GM21381 (cell line): ENCODE measurements around the gene CNTLN.
"Not testable (repeated sequence)": the region's sequence is repeated elsewhere in the genome, so short reads cannot be mapped to it uniquely, and the experiment has no call there.

Experiments used
- ATAC-seq: cut with Tn5 transposase; IDR thresholded peaks from one replicate; pipeline ENCODE4 v1.9.1; 2021; ENCODE audit warnings: mild to moderate bottlenecking, moderate library complexity; ENCODE audit not compliant: unreplicated experiment

Gene CNTLN

DNA sequence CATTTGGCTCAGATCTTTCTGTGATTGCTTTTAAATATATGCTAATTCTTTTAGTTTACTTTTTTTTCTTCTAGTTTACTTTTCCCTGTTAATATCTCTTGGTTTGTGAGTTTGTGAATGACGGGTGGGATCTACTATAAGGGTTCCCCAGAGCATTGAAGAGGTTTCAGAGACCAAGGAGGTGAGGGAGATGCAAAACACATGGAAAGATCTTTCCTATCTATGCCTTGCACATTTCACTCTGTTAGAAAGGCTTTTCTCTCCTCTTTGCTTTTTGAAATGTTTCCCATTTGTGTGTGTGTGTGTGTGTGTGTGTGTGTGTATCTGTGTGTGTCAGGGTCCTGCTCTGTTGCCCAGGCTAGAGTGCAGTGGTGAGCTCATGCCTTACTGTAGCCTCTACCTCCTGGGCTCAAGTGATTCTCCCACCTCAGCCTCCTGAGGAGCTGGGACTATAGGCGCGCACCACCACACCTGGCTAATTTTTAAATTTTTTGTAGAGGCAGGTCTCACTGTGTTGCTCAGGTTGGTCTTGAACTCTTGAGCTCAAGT is 50.7 kb downstream of the CNTLN start:
- no peak for ATAC-seq

DNA sequence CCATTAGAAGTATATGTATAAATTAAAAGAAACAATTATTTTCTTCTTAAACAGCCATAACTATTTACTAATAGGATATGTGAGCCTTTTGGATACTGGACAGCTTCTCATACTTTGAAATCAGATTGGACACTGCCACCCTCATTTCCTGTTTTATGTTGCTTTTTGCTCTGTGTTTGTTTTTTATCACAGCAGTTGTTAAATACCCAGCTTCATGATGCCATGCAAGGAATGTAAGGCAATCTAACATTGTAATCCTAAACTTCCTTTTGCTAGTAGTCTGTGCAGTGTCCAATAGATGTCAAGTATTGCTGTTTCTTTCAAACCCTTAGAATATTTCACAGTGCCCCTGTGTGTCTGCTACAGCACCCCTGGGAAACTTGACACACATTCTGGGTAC is 56.2 kb downstream of the CNTLN start:
- no peak for ATAC-seq

DNA sequence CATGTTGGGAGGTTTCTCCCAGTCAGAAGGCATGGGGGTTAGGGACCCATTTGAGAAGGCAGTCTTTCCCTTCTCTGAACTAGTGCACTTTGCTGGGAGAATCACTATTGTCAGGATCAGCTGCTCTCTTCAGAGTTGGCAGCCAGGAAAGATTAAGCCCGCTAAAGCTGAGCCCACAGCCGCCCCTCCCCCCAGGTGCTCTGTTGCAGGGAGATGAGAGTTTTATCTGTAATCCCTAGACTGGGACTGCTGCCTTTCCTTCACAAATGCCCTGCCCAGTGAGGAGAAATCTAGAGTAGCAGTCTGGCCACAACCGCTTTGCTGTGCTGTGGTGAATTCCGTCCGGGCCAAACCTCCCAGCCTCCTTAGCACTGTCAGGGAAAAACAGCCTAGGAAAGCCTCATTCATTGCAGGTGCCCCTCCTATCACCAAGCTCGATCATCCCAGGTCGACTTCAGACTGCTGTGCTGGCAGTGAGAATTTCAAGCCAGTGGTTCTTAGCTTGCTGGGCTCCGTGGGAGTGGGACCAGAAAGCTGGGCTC is 69.8 kb downstream of the CNTLN start:
- no peak for ATAC-seq

- ATAC-seq, result no peak
These were observed 81.2 kb downstream of the CNTLN start for GRCh38 chr9:17216011-17216410.

GRCh38 chr9:17216646-17217045 is 81.8 kb downstream of the CNTLN start:
- no peak for ATAC-seq

DNA sequence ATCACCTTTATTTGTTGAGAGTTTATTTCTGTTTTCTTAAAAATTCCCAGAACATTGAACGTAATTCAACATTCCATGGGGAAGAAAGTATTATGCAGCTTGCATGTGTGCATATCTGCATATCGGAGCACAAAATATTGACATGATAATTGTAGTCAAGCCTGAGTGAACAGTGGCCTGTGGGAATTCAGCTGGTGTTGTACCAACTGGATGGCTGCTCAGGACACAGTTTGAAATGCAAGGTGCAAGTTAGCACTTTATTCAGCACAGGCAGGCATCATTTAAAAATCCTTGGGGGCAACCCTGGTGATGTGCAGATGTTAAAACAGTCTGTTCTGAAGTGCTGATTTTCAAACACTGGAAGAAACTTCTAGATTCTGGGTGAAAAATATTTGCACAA is 82.4 kb downstream of the CNTLN start:
- no peak for ATAC-seq

DNA sequence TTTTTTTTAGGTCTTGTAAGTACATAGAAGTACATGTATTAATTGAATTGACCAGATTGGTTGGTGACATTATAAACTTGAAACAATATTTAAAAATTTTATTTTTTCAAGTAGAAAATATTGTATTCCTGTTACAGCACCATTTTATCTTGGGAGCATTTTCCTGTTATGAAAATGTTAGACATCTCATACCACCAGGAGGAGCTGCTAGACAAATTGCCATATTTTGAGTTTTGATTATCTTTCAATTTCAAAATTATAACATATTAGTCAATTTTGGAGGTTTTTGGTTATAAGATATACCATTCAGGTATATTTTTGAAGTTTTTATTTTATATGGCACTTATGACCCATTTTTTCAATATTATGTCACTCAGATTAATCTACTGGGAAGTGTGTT is 84.4 kb downstream of the CNTLN start:
- no peak for ATAC-seq

DNA sequence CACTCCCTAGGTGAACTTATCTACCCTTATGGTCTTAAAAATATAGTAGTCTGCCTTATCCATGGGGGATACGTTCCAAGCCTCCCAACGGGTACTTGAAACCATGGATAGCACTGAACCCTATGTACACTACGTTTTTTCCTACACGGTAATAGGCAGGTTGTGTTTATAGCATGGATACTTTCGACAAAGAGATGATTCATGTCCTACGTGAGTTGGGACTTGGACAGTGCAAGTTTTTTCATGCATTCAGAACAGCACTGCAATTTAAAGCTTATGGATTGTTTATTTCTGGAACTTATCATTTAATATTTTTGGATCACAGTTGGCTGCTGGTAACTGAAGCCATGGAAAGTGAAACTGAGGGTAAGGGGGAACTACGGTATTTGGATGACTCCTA is 88.1 kb downstream of the CNTLN start:
- ATAC-seq, result no peak

DNA sequence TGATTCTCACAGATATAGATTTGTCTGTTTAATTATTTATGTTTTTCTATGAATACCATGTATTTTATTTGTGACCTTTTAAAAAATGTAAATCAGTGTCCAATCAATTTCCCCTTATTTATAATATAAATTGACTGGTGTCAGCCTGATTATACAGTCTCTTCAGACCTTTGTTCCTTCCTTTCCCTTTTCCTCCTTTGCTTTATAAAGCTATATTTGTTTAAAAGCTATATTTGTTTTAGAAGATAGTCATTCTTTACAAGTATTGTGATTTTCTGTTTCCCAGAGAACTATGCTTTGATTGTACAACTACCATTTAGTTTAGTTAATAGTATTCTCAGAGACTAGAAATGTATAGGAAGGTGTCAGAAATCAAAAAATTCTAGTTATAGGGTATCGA is 90.6 kb downstream of the CNTLN start:
- ATAC-seq, result no peak

DNA sequence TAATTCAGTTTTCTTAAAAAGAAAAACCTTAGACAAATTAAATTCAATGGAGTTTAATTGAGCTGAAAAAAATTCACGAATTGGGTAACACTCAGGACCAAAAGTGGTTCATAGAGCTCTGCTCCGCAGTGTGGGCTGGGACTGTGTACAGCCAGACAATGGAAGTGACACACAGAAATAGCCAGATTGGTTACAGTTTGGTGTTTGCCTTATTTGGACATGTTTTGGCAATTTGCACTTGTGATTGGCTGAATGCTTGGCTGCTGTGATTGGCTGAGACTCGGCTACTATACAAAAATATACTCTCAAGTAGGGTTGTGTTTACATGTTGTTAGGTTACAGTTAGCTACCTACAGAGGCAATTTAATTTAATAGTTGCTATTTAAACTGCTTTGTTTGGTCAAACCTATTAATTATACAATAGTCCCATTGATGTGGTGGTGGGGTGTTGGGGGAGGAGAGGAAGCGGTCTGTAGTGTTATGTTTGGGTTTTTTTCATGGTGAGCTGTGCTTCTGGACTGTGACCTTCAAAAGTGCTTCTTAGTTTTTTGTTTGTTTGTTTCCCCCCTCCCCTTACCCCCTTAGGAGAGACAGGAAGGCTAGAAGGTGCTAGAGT is 95.2 kb downstream of the CNTLN start:
- no peak for ATAC-seq

- ATAC-seq, result no peak
These were observed 95.8 kb downstream of the CNTLN start for GRCh38 chr9:17230646-17231045.

DNA sequence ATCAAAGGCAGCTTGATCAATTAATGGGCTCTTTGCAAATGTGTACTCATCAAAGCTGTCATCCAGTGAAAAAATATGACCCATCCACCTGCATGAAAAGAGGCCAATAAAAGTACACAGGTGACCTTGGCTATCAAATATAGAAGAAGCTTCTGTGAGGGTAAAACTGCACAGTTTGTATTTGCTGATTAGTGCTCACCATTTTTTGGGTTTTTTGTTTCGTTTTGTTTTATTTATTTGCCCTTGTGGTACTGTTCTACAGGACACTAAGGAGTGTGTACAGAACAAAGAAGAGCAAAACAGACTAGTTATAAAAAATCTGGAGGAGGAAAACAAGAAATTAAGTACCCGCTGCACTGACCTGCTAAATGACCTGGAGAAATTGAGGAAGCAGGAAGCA is 101.3 kb downstream of the CNTLN start:
- no peak for ATAC-seq

GRCh38 chr9:17246770-17247169 is 111.9 kb downstream of the CNTLN start:
- ATAC-seq, result no peak

- ATAC-seq, result no peak
These were observed 116.3 kb downstream of the CNTLN start for GRCh38 chr9:17251100-17251499.

DNA sequence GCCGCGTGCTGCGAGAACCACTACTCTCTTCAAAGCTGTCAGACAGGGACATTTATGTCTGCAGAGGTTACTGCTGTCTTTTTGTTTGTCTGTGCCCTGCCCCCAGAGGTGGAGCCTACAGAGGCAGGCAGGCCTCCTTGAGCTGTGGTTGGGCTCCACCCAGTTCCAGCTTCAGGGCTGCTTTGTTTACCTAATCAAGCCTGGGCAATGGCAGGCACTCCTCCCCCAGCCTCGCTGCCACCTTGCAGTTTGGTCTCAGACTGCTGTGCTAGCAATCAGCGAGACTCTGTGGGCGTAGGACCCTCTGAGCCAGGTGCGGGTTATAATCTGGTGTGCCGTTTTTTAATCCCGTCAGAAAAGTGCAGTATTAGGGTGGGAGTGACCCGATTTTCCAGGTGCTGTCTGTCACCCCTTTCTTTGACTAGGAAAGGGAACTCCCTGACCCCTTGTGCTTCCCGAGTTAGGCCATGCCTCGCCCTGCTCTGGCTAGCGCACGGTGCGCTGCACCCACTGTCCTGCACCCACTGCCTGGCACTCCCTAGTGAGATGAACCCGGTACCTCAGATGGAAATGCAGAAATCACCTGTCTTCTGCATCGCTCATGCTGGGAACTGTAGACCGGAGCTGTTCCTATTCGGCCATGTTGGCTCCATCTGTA is 133.8 kb downstream of the CNTLN start:
- ATAC-seq, result not testable (repeated sequence)

DNA sequence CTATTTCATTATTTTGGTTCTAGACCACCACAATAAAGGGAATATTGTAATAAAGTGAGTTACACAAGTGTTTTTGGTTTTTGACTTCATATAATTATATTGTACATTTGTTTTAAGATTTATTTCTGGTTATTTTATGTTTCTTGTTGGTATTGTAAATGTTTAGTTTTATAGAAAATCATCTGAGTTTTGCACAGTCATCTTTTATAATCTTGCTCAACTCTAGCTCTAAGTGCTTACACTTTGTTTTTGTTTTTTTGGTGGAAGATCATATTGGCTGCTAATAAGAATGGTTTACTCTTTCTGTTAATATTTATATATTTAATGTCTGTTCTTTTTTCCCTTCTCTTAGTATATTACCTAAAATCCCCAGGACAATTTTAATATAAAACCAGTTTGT is 135.0 kb downstream of the CNTLN start:
- no peak for ATAC-seq

DNA sequence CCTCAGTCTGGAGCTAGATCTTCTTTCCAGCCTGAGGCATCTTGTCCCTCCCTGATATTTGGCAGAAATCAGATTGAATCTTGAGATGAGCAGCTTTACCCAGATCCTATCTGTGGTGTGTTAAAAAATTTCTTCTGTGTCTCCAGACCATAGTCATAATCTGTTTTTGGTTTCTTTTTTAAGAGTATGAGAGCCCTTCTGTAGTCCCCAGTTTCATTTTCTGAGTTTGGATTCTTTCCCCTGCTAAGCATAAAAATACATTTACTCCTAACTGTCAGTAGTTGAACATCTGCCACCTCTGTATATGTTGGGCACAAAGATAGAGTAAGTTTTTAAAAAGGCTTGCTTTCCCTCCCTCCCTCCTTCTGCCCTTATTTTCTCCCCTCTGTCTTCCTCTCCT is 137.7 kb downstream of the CNTLN start:
- no peak for ATAC-seq

DNA sequence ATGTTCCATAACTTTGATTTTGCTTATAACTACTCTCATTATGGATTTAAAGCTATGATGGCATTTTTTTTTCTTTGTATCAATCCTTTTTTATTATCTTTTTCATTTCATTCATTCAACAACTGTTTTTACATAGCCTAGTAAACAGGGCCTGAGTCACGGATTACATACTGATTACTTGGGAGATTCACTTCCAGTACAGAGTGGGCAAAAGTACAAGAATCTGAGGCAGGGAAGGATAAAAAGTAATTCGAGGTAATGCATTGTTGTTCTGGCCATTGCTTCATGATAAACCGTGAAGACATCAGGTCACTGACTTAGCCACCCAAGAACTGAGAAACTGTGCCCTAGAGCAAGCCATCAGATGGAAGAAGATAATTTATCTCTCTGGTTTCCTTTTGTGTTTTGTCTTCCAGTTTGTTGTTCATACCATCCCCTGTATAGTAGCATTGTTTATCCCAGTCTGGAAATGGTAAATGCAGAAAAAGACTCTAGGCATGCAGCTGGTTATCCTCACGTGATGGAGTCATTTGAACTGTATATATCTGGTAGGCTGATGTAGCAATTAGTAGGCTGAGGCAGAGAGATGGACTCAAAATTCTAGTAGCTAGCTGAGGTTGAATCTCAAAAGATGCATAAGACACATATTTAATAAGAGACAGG is 145.6 kb downstream of the CNTLN start:
- no peak for ATAC-seq

- ATAC-seq, result not testable (repeated sequence)
These were observed 155.8 kb downstream of the CNTLN start for GRCh38 chr9:17290673-17291072.

DNA sequence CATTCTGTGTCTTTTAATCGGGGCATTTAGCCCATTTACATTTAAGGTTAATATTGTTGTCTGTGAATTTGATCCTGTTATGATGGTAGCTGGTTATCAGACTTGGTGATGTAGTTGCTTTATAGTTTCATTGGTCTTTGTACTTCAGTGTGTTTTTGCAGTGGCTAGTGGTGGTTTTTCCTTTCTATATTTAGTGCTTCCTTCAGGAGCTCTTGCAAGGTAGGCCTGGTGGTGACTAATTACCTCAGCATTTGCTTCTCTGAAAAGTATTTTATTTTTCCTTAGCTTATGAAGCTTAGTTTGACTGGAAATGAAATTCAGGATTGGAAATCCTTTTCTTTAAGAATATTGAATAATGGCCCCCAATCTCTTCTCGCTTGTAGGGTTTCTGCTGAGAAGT is 156.9 kb downstream of the CNTLN start:
- ATAC-seq, result no peak

DNA sequence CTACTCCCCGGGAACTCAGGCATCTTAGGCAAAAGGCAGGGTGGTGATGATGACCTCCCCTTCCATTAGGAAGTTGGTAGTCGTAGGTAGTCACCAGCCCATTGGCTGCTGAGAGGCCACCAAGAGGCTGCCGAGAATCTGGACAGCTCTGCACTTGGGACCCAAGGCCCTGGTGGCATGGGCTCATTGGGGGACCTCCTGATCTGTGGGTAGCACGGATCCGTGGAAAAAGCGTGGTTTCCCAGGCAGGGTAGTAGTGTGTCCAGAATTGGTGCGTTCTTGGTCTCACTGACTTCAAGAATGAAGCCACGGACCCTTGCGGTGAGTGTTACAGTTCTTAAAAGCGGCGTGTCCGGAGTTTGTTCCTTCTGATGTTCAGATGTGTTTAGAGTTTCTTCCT is 158.8 kb downstream of the CNTLN start:
- no peak for ATAC-seq
